GM23248 (cell line): Measurements from ENCODE around the gene KRT37.

ENCODE experiments used
- EZH2 ChIP-seq: fragments of 200-600 bp; sonication (generic); IDR thresholded peaks from 2 replicates; pipeline ENCODE4 v1.6.1; 2018; ENCODE audit warnings: antibody characterized with exemption, mild to moderate bottlenecking; ENCODE audit not compliant: insufficient read depth, poor library complexity, severe bottlenecking
- EZH2phosphoT487 ChIP-seq: fragments of 200-600 bp; sonication (generic); IDR thresholded peaks from 2 replicates; pipeline ENCODE4 v1.6.1; 2018; ENCODE audit warnings: antibody characterized with exemption, moderate library complexity, mild to moderate bottlenecking, low read depth; ENCODE audit not compliant: insufficient read depth

DNA sequence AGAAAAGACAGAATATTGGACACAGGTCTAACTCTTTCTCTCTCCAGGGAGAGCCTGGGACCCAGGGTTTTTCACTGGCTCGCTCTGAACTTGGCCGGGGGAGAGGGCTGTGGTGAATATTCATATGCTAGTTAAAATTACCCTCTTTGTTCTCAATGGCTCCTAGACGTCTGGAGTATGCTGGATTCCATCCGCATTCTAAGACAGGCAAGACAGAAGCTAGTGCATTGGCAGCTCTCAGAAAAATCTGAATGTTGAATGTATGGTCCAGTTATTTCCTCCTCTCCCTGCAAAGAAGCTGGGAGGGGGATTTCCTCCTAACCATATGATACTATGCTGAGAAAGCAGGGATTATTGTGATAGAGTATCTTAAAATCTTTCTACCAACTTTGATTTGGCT is 36.7 kb downstream of the KRT37 start:
- TF ChIP-seq EZH2 (no peak), EZH2phosphoT487 (no peak)
